ENCODE measurements around the gene AGPAT3. TPM values are rescaled to one million over a fixed set of nuclear protein-coding genes. Genes with fewer than 3 reads are reported as not detected.

AGPAT3 gene
- total RNA-seq, 4 donors from 2014 or later = 28.0 to 36.5 (median 32.2) TPM

- H3K36me3 ChIP-seq = peaks cover 4 to 38% (median 21%) of the 10 kb centered on the region in 4 donors
- no peak overlapping the region for H3K27ac ChIP-seq (replicated peaks in 1 of 4)
- no peak for DNase-seq (ENCODE audit: extremely low spot score)
- no peaks in the 10 kb centered on the region for H3K27me3 ChIP-seq
- H3K9me3 ChIP-seq = no peaks in the 10 kb centered on the region
- peaks cover 29 to 36% (median 32%) of the 10 kb centered on the region in 4 donors for H3K4me1 ChIP-seq
- no peak overlapping the region for H3K4me3 ChIP-seq
- intact Hi-C loops (cut with DNase I) = no loop called here
- WGBS = 61% methylated on average over 21 of the region's 22 CpGs
- TF ChIP-seq CTCF (IDR thresholded peaks at IDR 0.05) = no peak
- no peak for TF ChIP-seq POLR2AphosphoS5 (IDR thresholded peaks at IDR 0.05)
- no peak for TF ChIP-seq EP300 (IDR thresholded peaks at IDR 0.05)
- no peak for TF ChIP-seq POLR2A (IDR thresholded peaks at IDR 0.05; ENCODE audit: low read depth)
Observed at GRCh38 chr21:43957611-43958362, 92.8 kb downstream of the AGPAT3 start.

GRCh38 chr21:43958364-43959158 is 93.5 kb downstream of the AGPAT3 start:
- Histone ChIP-seq H3K4me3 (no peak overlapping the region), H3K27me3 (no peaks in the 10 kb centered on the region), H3K27ac (replicated peaks in 1 of 4) (no peak overlapping the region), H3K36me3 (peaks cover 4 to 41% (median 21%) of the 10 kb centered on the region in 4 donors), H3K4me1 (peaks cover 24 to 32% (median 28%) of the 10 kb centered on the region in 4 donors), H3K9me3 (no peaks in the 10 kb centered on the region)
- intact Hi-C loops (cut with DNase I) = no loop called here
- TF ChIP-seq POLR2A (IDR thresholded peaks at IDR 0.05; ENCODE audit: low read depth) = no peak
- TF ChIP-seq EP300 (IDR thresholded peaks at IDR 0.05) = no peak
- TF ChIP-seq POLR2AphosphoS5 (IDR thresholded peaks at IDR 0.05) = no peak
- no peak for DNase-seq (ENCODE audit: extremely low spot score)
- WGBS = 87% methylated on average over 13 of the region's 13 CpGs

- intact Hi-C loops (cut with DNase I) = no loop called here
- WGBS = 88% methylated on average over 38 of the region's 39 CpGs
Observed at GRCh38 chr21:43959231-43960116, 94.5 kb downstream of the AGPAT3 start.

GRCh38 chr21:43961382-43961909 is 96.4 kb downstream of the AGPAT3 start:
- Histone ChIP-seq H3K9me3 (no peaks in the 10 kb centered on the region), H3K27ac (replicated peaks in 1 of 4) (no peak overlapping the region), H3K4me1 (peaks cover 8 to 25% (median 18%) of the 10 kb centered on the region in 4 donors), H3K4me3 (no peak overlapping the region), H3K36me3 (peaks cover 4 to 39% (median 26%) of the 10 kb centered on the region in 4 donors), H3K27me3 (no peaks in the 10 kb centered on the region)
- WGBS = 77% methylated on average over 24 of the region's 24 CpGs
- TF ChIP-seq EP300 (IDR thresholded peaks at IDR 0.05) = no peak
- no peak for TF ChIP-seq POLR2AphosphoS5 (IDR thresholded peaks at IDR 0.05)
- DNase-seq (ENCODE audit: extremely low spot score) = no peak
- intact Hi-C loops (cut with DNase I) = no loop called here

More at GRCh38 chr21:43959231-43960116, 94.5 kb downstream of the AGPAT3 start:
- peaks cover 4 to 41% (median 21%) of the 10 kb centered on the region in 4 donors for H3K36me3 ChIP-seq
- no peaks in the 10 kb centered on the region for H3K9me3 ChIP-seq
- no peaks in the 10 kb centered on the region for H3K27me3 ChIP-seq
- peaks cover 17 to 32% (median 27%) of the 10 kb centered on the region in 4 donors for H3K4me1 ChIP-seq
- DNase-seq (ENCODE audit: extremely low spot score) = no peak
- H3K4me3 ChIP-seq = no peak overlapping the region
- no peak overlapping the region for H3K27ac ChIP-seq (replicated peaks in 1 of 4)
- TF ChIP-seq EP300 (IDR thresholded peaks at IDR 0.05) = no peak
- TF ChIP-seq CTCF (IDR thresholded peaks at IDR 0.05) = no peak
- TF ChIP-seq POLR2AphosphoS5 (IDR thresholded peaks at IDR 0.05) = no peak
- no peak for TF ChIP-seq POLR2A (IDR thresholded peaks at IDR 0.05; ENCODE audit: low read depth)

- H3K4me3 ChIP-seq = no peak overlapping the region
- H3K4me1 ChIP-seq = no peaks in the 10 kb centered on the region
- DNase-seq (ENCODE audit: extremely low spot score) = no peak
- H3K27me3 ChIP-seq = no peaks in the 10 kb centered on the region
- H3K36me3 ChIP-seq = peaks cover 22 to 68% (median 51%) of the 10 kb centered on the region in 4 donors
- 82% methylated on average over 17 of the region's 17 CpGs for WGBS
- TF ChIP-seq POLR2A (IDR thresholded peaks at IDR 0.05; ENCODE audit: low read depth) (no peak), EP300 (IDR thresholded peaks at IDR 0.05) (no peak), POLR2AphosphoS5 (IDR thresholded peaks at IDR 0.05) (no peak), CTCF (IDR thresholded peaks at IDR 0.05) (no peak)
- no peaks in the 10 kb centered on the region for H3K9me3 ChIP-seq
- no peak overlapping the region for H3K27ac ChIP-seq (replicated peaks in 1 of 4)
- intact Hi-C loops (cut with DNase I) = no loop called here
Observed at GRCh38 chr21:43965911-43966585, 101.0 kb downstream of the AGPAT3 start.

All from esophagus muscularis mucosa (tissue), 4 donors.